Endometrial microvascular endothelial cells (primary cell): ENCODE data around the gene ANGPTL8. TPM values are rescaled to one million over a fixed set of nuclear protein-coding genes. Genes with fewer than 3 reads are reported as not detected.

Experiments
- in situ Hi-C: cut with HindIII; loops from 2 replicates; pipeline ENCODE4 v1.10.0; 2017; ENCODE audit warnings: low sequenced_read_pairs, low pct_unique_long_range_greater_than_20kb; ENCODE audit errors: inconsistent ontology term
- total RNA-seq: library from RNA; depleted of rRNA; stranded (reverse); fragments of >200 nt; gene quantifications from one replicate; pipeline ENCODE4 v1.2.3, GENCODE V29; 2015; ENCODE audit errors: inconsistent ontology term

ANGPTL8 gene
- not detected for total RNA-seq

GRCh38 chr19:11239377-11240000, at the start of gene ANGPTL8:
ANGPTL8 (plus strand) TSS chr19:11239619; CDS start chr19:11239638, 19 bp downstream.
- in situ Hi-C loops = no loop called here

GRCh38 chr19:11190501-11190900, 48.9 kb upstream of the ANGPTL8 start:
- in situ Hi-C loops = no loop called here

GRCh38 chr19:11191273-11191755, 48.1 kb upstream of the ANGPTL8 start:
- in situ Hi-C loops = no loop called here

GRCh38 chr19:11191934-11192333, 47.5 kb upstream of the ANGPTL8 start:
- in situ Hi-C loops = no loop called here

GRCh38 chr19:11192957-11193939, 46.2 kb upstream of the ANGPTL8 start:
- in situ Hi-C loops = no loop called here

- in situ Hi-C loops = no loop called here
Observed at GRCh38 chr19:11194173-11194572, 45.2 kb upstream of the ANGPTL8 start.

- in situ Hi-C loops = no loop called here
Observed at GRCh38 chr19:11194656-11195558, 44.5 kb upstream of the ANGPTL8 start.

- in situ Hi-C loops = no loop called here
Observed at GRCh38 chr19:11195681-11196080, 43.7 kb upstream of the ANGPTL8 start.

- in situ Hi-C loops = no loop called here
Observed at GRCh38 chr19:11196406-11197287, 42.8 kb upstream of the ANGPTL8 start.

- in situ Hi-C loops = no loop called here
Observed at GRCh38 chr19:11197291-11198174, 41.9 kb upstream of the ANGPTL8 start, which contains the start of gene KANK2. KANK2 (minus strand) TSS chr19:11197545; CDS start chr19:11194511, 3,034 bp downstream.

- in situ Hi-C loops = no loop called here
Observed at GRCh38 chr19:11198175-11198534, 41.3 kb upstream of the ANGPTL8 start.

- in situ Hi-C loops = no loop called here
Observed at GRCh38 chr19:11198769-11199424, 40.5 kb upstream of the ANGPTL8 start.

GRCh38 chr19:11199517-11199916, 39.9 kb upstream of the ANGPTL8 start:
- in situ Hi-C loops = no loop called here

GRCh38 chr19:11200015-11200574, 39.3 kb upstream of the ANGPTL8 start:
- in situ Hi-C loops = no loop called here

- in situ Hi-C loops = no loop called here
Observed at GRCh38 chr19:11200931-11201330, 38.5 kb upstream of the ANGPTL8 start.

- in situ Hi-C loops = no loop called here
Observed at GRCh38 chr19:11201791-11202190, 37.6 kb upstream of the ANGPTL8 start.
